ENCODE data around the gene UNK. TPM values are rescaled to one million over a fixed set of nuclear protein-coding genes. Genes with fewer than 3 reads are reported as not detected.

Gene UNK
- total RNA-seq, 2 experiments from 2014 or later, result 33.7 to 36.1 TPM

DNA sequence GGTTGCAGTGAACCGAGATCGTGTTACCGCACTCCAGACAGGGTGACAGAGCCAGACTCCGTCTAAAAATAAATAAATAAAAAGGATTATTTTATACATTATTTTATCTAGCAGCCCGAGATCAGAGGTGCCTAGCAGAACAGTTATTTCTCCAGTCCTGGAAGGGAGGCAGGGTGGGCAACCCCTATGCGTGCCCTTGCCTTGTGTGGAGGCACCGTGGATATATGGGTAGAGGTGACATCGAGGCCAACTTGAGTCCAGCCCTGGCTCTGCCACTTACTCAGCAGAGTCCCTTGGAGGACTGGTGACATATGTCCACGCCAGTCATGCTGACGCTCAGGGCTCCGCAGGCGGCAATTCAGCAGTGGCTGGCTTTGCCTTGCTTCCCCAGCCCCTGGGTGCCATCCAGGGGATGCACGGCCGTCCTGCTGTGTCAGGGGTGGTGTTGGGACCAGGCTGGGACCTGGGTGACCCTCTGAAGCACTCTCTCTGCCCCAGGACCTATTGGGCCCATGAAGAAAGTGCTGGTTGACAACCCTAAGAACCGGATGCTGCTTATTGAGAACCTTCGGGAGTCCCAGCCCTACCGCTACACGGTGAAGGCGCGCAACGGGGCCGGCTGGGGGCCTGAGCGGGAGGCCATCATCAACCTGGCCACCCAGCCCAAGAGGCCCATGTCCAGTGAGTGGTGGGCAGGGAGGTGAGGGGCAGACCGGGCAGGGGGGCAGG, 32.8 kb upstream of the UNK start:
- intact Hi-C loops (cut with DNase I, micrococcal nuclease), result loop anchor here in 1 of 2 experiments (2.0 to 10.0 kb wide), 3 partner anchors 35 to 487 kb away; partner anchors contain the start of genes GGA3 and MRPS7
- no peak overlapping the region for H3K4me3 Mint-ChIP-seq
- POLR2A ChIA-PET, result interaction anchor here (1.2 to 3.3 kb wide), 2 partner anchors 26 to 104 kb away, joined by 3 to 58 read pairs; partner anchors contain the start of gene WBP2
- H3K9me3 ChIP-seq (ENCODE audit: control insufficient read depth in 1 of 2, insufficient read depth in 1 of 2, low read length in 2 of 2), result no peaks in the 10 kb centered on the region
- peaks cover 3% of the 10 kb centered on the region for H3K27me3 Mint-ChIP-seq
- no peak overlapping the region for H3K27ac Mint-ChIP-seq
- H3K4me1 Mint-ChIP-seq (ENCODE audit: low read depth), result peaks cover 12% of the 10 kb centered on the region
- no peaks in the 10 kb centered on the region for H3K36me3 ChIP-seq (ENCODE audit: insufficient read depth, low read length)
- no peak overlapping the region for H3K4me3 ChIP-seq (ENCODE audit: low read length)
- peaks cover 36% of the 10 kb centered on the region for H3K4me1 ChIP-seq (ENCODE audit: insufficient read depth, low read length)
- TF ChIP-seq, protein P1, sequence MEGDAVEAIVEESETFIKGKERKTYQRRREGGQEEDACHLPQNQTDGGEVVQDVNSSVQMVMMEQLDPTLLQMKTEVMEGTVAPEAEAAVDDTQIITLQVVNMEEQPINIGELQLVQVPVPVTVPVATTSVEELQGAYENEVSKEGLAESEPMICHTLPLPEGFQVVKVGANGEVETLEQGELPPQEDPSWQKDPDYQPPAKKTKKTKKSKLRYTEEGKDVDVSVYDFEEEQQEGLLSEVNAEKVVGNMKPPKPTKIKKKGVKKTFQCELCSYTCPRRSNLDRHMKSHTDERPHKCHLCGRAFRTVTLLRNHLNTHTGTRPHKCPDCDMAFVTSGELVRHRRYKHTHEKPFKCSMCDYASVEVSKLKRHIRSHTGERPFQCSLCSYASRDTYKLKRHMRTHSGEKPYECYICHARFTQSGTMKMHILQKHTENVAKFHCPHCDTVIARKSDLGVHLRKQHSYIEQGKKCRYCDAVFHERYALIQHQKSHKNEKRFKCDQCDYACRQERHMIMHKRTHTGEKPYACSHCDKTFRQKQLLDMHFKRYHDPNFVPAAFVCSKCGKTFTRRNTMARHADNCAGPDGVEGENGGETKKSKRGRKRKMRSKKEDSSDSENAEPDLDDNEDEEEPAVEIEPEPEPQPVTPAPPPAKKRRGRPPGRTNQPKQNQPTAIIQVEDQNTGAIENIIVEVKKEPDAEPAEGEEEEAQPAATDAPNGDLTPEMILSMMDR (IDR thresholded peaks at IDR 0.05), result no peak
- ATAC-seq (ENCODE audit: poor library complexity), result no peak
- CTCF ChIA-PET, result interaction anchor here (2.6 to 7.1 kb wide), 2 partner anchors 118 to 119 kb away, joined by 20 to 78 read pairs; partner anchors contain the start of gene SMIM5
- no peaks in the 10 kb centered on the region for H3K36me3 Mint-ChIP-seq (ENCODE audit: low read depth)
- no peak overlapping the region for H3K27ac ChIP-seq (ENCODE audit: low read depth in 1 of 2, low read length in 2 of 2)
- no peaks in the 10 kb centered on the region for H3K27me3 ChIP-seq (ENCODE audit: control insufficient read depth in 1 of 2, insufficient read depth in 2 of 2, low read length in 2 of 2)
- peak in 1 of 14 experiments; percentile 31 for DNase-seq
- no peaks in the 10 kb centered on the region for H3K9me3 Mint-ChIP-seq

DNA sequence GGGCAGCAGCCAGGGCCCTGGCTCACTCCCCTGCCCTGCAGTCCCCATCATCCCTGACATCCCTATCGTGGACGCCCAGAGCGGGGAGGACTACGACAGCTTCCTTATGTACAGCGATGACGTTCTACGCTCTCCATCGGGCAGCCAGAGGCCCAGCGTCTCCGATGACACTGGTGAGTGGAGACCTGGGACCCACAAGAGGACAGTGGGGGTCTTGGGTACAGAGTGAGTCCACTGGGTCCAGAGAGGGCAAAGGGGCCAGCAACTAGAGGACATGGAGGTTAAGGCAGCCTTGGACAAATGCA, 32.2 kb upstream of the UNK start:
- TF ChIP-seq, protein P1 (IDR thresholded peaks at IDR 0.05), result no peak
- Mint-ChIP-seq H3K9me3 (no peaks in the 10 kb centered on the region), H3K4me1 (ENCODE audit: low read depth) (peaks cover 12% of the 10 kb centered on the region), H3K27me3 (peaks cover 3% of the 10 kb centered on the region), H3K4me3 (peak overlapping the region; percentile 20), H3K27ac (no peak overlapping the region), H3K36me3 (ENCODE audit: low read depth) (no peaks in the 10 kb centered on the region)
- Histone ChIP-seq H3K9me3 (ENCODE audit: control insufficient read depth in 1 of 2, insufficient read depth in 1 of 2, low read length in 2 of 2) (no peaks in the 10 kb centered on the region), H3K36me3 (ENCODE audit: insufficient read depth, low read length) (no peaks in the 10 kb centered on the region), H3K27ac (ENCODE audit: low read depth in 1 of 2, low read length in 2 of 2) (no peak overlapping the region), H3K4me1 (ENCODE audit: insufficient read depth, low read length) (peaks cover 36% of the 10 kb centered on the region), H3K27me3 (ENCODE audit: control insufficient read depth in 1 of 2, insufficient read depth in 2 of 2, low read length in 2 of 2) (no peaks in the 10 kb centered on the region), H3K4me3 (ENCODE audit: low read length) (no peak overlapping the region)
- ATAC-seq (ENCODE audit: poor library complexity), result no peak
- ChIA-PET POLR2A (interaction anchor here (2.2 to 3.3 kb wide), 2 partner anchors 25 to 103 kb away, joined by 26 to 58 read pairs; partner anchors contain the start of gene WBP2), CTCF (interaction anchor here (1.7 to 2.6 kb wide), 4 partner anchors 27 to 119 kb away, joined by 3 to 51 read pairs (median 15); partner anchors contain the start of gene SMIM5)
- intact Hi-C loops (cut with DNase I, micrococcal nuclease), result loop anchor here in 1 of 2 experiments (2.0 to 10.0 kb wide), 3 partner anchors 35 to 488 kb away; partner anchors contain the start of genes GGA3 and MRPS7
- peak in 1 of 14 experiments; percentile 41 for DNase-seq

DNA sequence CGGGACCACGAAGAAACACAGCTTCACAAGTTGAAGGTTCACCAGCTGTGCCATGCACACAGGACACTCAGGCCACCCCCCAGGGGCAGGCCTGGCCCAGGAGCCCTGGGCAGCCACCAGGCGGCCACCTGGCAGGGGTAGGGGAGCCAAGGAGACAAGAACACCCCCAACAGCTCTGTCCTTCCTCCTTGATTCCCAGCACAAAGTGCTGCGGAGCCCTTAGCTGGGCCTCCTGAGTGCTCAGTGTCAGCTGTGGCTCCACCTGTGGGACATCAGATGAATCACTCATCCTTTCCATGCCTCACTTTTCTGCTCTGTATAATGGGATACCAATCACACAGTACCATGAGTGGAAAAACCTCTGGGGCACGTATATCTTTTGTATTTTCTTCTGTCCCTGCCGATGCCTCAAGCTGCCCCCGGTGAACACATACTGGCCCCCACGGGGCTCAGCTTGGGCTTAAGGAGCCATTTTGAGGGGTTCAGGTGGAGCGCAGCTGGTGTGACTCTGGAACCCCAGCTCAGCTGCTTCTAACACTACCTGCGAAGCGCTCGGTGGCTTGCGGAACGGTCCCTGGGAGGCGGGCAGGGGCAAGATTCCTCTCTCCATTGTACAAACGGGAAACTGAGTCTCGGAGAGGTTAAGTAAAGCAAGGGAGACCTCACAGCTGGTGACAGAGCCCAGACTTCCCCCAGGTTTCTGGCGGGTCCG, 31.6 kb upstream of the UNK start:
- intact Hi-C loops (cut with DNase I, micrococcal nuclease), result loop anchor here in 1 of 2 experiments (1.0 to 10.0 kb wide), 4 partner anchors 34 to 488 kb away; partner anchors contain the start of genes GGA3 and MRPS7
- H3K27ac ChIP-seq (ENCODE audit: low read depth in 1 of 2, low read length in 2 of 2), result no peak overlapping the region
- POLR2A ChIA-PET, result interaction anchor here (0.7 to 3.3 kb wide), 25 partner anchors 9 to 347 kb away, joined by 3 to 58 read pairs (median 4); partner anchors contain the start of genes GALK1, GRB2, ITGB4 and RECQL5
- DNase-seq (peak in 2 of 14 experiments; percentile 25 to 50), ATAC-seq (ENCODE audit: poor library complexity) (no peak)
- no peaks in the 10 kb centered on the region for H3K36me3 ChIP-seq (ENCODE audit: insufficient read depth, low read length)
- TF ChIP-seq, protein P1 (IDR thresholded peaks at IDR 0.05), result no peak
- H3K4me1 ChIP-seq (ENCODE audit: insufficient read depth, low read length), result peaks cover 32% of the 10 kb centered on the region
- peak overlapping the region; percentile 52 for H3K4me3 ChIP-seq (ENCODE audit: low read length)
- peaks cover 3% of the 10 kb centered on the region for H3K27me3 Mint-ChIP-seq
- no peaks in the 10 kb centered on the region for H3K9me3 Mint-ChIP-seq
- peak overlapping the region; percentile 48 for H3K4me3 Mint-ChIP-seq
- H3K27me3 ChIP-seq (ENCODE audit: control insufficient read depth in 1 of 2, insufficient read depth in 2 of 2, low read length in 2 of 2), result no peaks in the 10 kb centered on the region
- H3K9me3 ChIP-seq (ENCODE audit: control insufficient read depth in 1 of 2, insufficient read depth in 1 of 2, low read length in 2 of 2), result no peaks in the 10 kb centered on the region
- H3K36me3 Mint-ChIP-seq (ENCODE audit: low read depth), result no peaks in the 10 kb centered on the region
- CTCF ChIA-PET, result interaction anchor here (0.6 to 2.6 kb wide), 34 partner anchors 8 to 482 kb away, joined by 3 to 51 read pairs (median 4); partner anchors contain the start of genes GALK1, ITGB4, MIF4GD and MRPL38
- H3K4me1 Mint-ChIP-seq (ENCODE audit: low read depth), result peaks cover 12% of the 10 kb centered on the region
- H3K27ac Mint-ChIP-seq, result no peak overlapping the region

Measured in CD4-positive, alpha-beta T cell (primary cell).